GM21717 (cell line): ENCODE data around the gene MAPKAPK3.

Source experiments
- ATAC-seq: cut with Tn5 transposase; IDR thresholded peaks from one replicate; pipeline ENCODE4 v1.9.1; 2021; ENCODE audit warnings: mild to moderate bottlenecking, moderate library complexity; ENCODE audit not compliant: unreplicated experiment

MAPKAPK3 gene

GRCh38 chr3:50625231-50626182 is 8.6 kb downstream of the MAPKAPK3 start:
- no peak for ATAC-seq

DNA sequence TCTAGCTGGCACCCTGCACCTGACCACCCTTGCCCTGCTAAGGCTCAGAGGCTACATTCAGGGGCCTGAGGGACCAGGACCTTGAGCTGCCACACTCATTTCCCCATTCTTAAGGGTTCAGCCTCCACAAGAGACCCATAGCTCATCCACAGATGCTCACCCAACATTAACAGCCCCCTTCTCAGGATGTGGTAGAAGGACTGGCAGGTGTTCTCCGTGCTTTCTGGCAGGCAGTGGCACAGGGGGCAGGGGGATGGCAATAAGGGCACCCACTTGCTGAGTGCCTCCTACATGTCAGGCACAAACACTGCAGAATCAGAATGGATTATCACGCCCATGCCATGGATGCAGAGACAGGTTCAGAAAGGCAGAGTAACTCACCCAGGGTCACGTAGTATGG is 9.4 kb downstream of the MAPKAPK3 start:
- no peak for ATAC-seq

DNA sequence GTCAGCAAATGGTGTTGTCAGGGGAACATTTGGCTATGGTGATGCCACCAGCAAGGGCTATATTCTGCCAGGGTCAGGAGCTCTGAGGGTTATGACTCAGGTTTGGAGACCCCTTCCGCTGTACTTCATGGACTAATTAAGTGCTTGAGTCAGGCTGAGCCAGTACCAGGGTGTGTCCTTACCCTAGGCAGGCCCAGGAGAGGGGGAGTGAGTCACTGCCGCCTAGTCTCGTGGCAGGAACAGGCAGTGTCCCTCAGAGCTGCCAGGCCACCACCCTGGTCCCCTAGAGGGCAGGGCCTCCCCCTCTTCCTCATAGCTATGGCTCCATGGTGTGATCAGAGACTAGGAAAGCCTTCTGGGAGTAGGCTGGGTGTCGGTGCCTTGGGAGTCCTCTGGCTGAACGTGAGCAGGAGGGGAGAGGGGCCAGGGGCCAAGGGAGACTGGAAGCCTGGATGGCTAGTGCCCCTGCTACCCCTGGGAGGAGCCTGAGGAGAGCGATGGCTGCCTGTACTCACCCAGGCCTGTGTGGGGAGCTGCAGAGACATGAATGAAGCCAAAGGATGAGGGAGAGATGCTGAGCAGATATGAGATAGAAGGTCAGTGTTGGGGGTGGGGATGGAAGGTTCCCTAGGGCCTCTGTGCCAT is 10.6 kb downstream of the MAPKAPK3 start:
- ATAC-seq, result no peak

- no peak for ATAC-seq
Observed at GRCh38 chr3:50628601-50629000, 11.7 kb downstream of the MAPKAPK3 start.

GRCh38 chr3:50630394-50630793 is 13.4 kb downstream of the MAPKAPK3 start:
- ATAC-seq, result no peak

DNA sequence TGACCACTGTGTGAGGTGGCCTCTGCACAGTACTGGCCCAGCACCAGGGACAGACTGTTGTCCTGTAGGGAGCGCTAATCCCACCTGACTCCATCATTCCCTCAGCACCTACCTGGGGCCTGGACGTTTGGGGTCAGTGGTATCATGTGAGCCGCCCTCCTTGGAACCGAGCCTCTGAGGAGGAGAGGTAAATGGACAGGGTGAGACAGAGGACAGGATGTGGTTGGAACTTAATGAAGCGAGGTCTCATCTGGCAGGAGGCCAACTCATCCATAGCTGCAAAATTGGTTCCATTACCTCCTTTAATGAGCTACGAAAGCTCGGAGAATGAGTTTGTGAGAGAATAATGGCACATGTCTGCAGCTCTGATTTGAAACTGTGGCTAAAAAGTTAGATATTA is 13.9 kb downstream of the MAPKAPK3 start:
- ATAC-seq, result no peak

GRCh38 chr3:50632450-50632849 is 15.5 kb downstream of the MAPKAPK3 start:
- no peak for ATAC-seq

DNA sequence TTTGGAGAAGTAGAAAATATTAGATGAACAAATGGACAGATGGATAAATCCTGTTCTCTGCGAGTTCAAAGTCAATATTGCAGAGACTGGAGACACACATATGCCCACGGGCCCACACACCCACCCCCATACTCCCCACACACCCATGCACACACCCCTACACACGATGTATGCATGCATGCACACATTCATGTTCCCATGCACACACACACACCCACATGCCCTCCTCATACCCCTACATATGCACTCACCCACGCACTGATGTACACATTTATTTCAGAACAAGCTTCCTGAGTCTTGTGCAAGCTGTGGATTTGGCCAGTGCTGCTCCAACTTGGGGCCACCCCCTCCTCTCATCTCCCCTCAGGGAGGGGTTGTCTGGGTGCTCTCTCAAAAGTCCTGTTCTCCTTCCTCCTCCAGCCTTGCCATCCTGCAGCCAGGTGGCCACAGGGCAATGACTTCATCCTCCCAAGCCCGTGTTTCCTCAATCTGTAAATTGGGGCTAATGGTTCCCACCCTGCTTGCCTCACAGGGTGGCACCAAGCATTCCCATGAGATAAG is 16.4 kb downstream of the MAPKAPK3 start:
- ATAC-seq, result no peak

DNA sequence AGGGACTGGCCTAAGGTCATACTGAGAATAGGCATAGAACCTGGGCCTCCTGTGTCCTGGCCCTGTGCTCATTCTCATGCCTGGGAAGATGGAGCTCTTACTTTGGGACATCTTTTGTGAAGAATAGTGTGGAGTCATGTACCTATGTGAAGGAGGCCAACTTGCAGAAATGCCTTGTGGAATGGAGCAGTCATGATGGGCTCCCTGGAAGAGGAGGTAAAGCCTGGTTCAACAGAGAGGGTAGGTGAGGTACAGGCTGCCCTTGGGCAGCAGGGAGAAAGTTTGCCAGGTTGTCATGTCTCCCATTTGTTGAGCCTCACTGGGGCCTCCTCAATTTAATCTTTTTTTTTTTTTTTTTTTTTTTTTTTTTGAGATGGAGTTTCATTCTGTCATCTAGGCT is 18.1 kb downstream of the MAPKAPK3 start:
- no peak for ATAC-seq

GRCh38 chr3:50637011-50637410 is 20.1 kb downstream of the MAPKAPK3 start:
- no peak for ATAC-seq

DNA sequence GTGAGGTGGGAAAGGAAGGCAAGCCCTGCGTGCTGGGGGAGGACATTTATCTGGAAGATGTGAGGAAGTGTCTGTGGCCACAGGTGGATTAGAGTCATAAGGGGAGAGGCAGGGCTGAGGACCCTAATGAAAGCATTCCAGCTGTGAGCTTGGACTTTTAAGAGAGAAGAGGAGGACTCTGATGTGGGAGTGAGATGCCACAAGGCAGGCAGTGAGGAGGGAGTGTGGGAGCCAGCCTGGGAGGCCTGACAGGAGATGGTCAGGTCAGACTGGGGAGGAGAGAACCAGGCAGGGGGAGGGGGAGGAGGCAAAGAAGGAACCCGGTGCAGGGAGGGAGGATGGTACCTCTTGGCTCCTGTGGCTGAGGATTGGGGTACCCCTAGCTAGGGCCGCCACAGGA is 21.0 kb downstream of the MAPKAPK3 start:
- no peak for ATAC-seq

DNA sequence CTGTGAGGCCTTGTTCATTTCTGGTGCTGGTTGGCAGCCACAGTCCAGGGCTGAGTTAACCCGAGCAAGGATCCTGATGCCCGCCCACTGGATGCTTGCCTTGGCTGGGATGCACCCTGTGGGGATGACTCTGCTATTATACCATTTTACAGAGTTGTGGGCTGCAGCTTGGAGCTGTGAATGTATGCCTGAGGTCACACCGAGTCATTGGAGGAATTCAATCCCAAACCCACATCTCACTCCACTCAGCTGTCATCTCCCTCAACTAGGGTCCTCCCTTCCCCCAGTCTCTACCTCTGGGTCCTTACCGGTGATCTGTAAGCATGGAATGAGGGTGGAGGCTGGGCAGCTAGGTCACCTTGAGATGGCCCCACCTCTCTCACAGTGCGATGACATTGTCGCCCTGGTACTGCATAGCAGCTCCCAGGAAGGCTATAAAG is 22.1 kb downstream of the MAPKAPK3 start:
- no peak for ATAC-seq

GRCh38 chr3:50642382-50642781 is 25.4 kb downstream of the MAPKAPK3 start:
- ATAC-seq, result no peak

DNA sequence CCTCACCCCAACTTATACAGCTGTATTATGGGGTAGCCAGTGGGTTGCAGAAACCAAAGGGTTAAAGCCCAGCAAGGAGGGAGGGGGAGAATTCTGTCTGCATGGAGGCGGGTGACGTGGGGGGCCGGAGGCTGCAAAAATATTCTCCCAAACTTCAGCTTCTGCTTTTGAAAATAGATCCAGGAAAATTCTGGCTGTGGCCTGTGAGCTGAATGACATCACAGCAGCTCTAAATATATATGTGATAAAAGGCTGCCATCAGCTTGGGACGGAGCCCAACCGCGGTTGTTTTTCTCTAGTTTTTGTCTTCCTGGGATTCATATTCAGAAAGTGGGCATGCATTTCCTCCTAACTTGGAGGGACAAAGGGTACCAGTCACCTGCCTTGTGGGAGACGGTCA is 27.6 kb downstream of the MAPKAPK3 start:
- ATAC-seq, result no peak

GRCh38 chr3:50645378-50645777 is 28.4 kb downstream of the MAPKAPK3 start:
- ATAC-seq, result no peak

DNA sequence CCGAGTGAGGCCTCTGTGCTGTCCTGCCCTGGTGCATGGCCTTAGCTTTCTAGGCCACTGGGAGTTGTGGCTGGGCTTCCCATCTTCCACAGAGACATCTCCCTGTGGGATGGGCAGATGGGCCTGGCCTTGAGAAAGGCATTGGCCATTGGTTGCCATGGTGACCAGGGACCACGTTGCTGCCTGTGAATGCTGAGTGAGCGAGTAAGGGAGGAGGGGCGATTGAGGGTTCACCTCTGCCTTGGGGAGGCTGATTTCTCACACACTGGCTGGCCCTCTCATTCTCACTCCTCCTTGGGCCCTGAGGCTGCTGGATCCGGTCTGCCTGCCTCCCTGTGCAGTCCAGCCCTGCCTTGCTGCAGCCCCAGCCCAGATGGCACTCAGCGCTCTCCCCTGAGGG is 31.4 kb downstream of the MAPKAPK3 start:
- ATAC-seq, result no peak

GRCh38 chr3:50648944-50649343 is 32.0 kb downstream of the MAPKAPK3 start:
- no peak for ATAC-seq

- no peak for ATAC-seq
Observed at GRCh38 chr3:50649451-50649931, 32.5 kb downstream of the MAPKAPK3 start.

GRCh38 chr3:50650018-50650417 is 33.1 kb downstream of the MAPKAPK3 start:
- ATAC-seq, result no peak

DNA sequence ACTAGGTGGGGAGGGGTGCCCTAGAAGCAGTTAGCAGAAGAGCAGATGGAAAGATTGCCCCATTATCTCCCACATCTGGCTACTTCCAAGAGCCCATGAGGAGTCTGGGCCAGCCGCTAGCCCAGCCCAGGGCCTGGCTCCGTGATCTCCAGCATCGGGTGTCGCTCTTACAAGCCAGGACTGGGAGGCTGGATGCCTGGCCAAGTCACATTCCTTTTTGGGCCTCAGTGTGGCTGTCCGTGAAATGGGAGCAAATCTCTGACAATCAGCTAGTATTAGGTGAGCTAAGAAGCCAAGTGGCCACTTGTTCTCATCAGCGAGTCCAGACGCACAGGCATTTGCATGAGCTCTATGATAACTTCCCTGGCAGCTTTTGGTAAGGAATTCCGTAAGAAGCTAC is 34.5 kb downstream of the MAPKAPK3 start:
- ATAC-seq, result no peak

DNA sequence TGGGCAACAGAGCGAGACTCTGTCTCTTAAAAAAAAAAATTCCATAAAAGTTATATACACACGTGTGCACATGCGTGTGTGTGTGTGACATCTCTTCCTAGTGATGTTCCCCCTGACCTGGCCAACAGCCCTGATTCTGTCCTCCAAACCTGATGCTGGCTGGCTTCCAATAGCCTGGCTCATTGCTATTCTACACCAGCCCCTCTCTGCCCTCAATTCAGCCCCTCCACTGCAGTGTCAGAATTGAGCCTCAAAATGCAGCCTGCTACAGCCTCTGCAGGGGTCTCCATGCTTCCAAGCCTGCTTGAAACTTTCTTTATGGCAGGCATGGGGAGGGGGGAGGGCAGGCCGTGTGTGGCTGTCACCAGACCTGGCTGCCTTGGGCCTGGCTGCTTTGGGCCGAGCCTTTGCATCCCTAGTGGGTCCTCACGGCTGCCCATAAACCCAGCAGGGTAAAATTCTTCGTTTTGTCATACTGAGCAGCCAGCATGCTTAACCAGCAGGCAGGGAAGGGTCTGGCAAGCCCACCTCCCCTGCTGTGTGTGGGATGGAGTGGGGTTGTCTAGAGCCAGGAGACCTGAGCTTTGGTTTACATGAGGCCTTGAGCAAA is 35.1 kb downstream of the MAPKAPK3 start:
- no peak for ATAC-seq
